ENCODE results near the gene ITGA11. TPM values are rescaled to one million over a fixed set of nuclear protein-coding genes. Genes with fewer than 3 reads are reported as not detected.

The ITGA11 gene
- total RNA-seq, 2 experiments from 2014 or later, result 1.7 to 3.6 TPM

- Mint-ChIP-seq H3K27ac (no peak overlapping the region), H3K27me3 (peaks cover 4% of the 10 kb centered on the region), H3K9me3 (no peaks in the 10 kb centered on the region), H3K4me1 (ENCODE audit: low read depth) (peaks cover 4% of the 10 kb centered on the region), H3K4me3 (no peak overlapping the region), H3K36me3 (ENCODE audit: low read depth) (no peaks in the 10 kb centered on the region)
- intact Hi-C loops (cut with micrococcal nuclease), result loop anchor here (5.0 kb wide), 1 partner anchor 118 kb away; no protein-coding TSS in a partner anchor
- no peak for DNase-seq
- no peak for ATAC-seq
- POLR2A ChIA-PET, result no interaction called here
- CTCF ChIA-PET, result interaction anchor here (1.0 kb wide), 1 partner anchor 63 kb away, joined by 3 read pairs; no protein-coding TSS in a partner anchor
- TF ChIP-seq CTCF (IDR thresholded peaks at IDR 0.05), result no peak
Measured at GRCh38 chr15:68369931-68370767, 61.8 kb downstream of the ITGA11 start.

GRCh38 chr15:68368731-68369435, 63.1 kb downstream of the ITGA11 start:
- Mint-ChIP-seq H3K9me3 (no peaks in the 10 kb centered on the region), H3K27ac (no peak overlapping the region), H3K4me3 (no peak overlapping the region), H3K36me3 (ENCODE audit: low read depth) (no peaks in the 10 kb centered on the region), H3K4me1 (ENCODE audit: low read depth) (peaks cover 9% of the 10 kb centered on the region), H3K27me3 (peaks cover 4% of the 10 kb centered on the region)
- ATAC-seq (no peak), DNase-seq (no peak)
- CTCF ChIA-PET, result interaction anchor here (0.8 to 1.5 kb wide), 2 partner anchors 62 to 116 kb away, joined by 3 to 8 read pairs; no protein-coding TSS in a partner anchor
- intact Hi-C loops (cut with micrococcal nuclease), result loop anchor here (5.0 kb wide), 1 partner anchor 117 kb away; no protein-coding TSS in a partner anchor
- TF ChIP-seq CTCF (IDR thresholded peaks at IDR 0.05), result no peak
- POLR2A ChIA-PET, result interaction anchor here (0.6 kb wide), 1 partner anchor 55 kb away, joined by 3 read pairs; no protein-coding TSS in a partner anchor

DNA sequence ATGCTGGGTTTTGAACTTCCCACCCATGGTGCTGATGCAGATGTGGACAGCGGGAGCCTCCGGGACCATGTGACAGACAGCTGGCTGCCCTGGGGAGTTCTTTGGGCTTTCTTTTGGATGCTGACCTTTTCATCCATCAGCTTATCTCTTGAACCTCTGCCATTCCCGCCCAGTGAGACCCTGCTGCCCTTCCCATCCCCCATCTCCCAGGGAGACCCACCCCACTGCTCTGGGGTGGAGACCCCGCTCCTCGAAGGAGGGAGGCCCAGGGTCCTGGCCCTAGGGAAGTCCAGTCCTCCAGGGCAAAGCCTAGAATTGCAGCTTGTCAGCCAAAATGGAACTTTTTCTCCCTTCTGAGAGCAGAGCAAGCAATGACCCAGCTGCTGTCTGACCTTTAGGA, 64.0 kb downstream of the ITGA11 start:
- H3K9me3 Mint-ChIP-seq, result no peaks in the 10 kb centered on the region
- H3K27me3 Mint-ChIP-seq, result peaks cover 4% of the 10 kb centered on the region
- H3K4me3 Mint-ChIP-seq, result no peak overlapping the region
- H3K27ac Mint-ChIP-seq, result no peak overlapping the region
- no peak for TF ChIP-seq CTCF (IDR thresholded peaks at IDR 0.05)
- peaks cover 9% of the 10 kb centered on the region for H3K4me1 Mint-ChIP-seq (ENCODE audit: low read depth)
- ATAC-seq, result no peak
- intact Hi-C loops (cut with micrococcal nuclease), result loop anchor here (5.0 kb wide), 1 partner anchor 116 kb away; no protein-coding TSS in a partner anchor
- CTCF ChIA-PET, result interaction anchor here (0.8 to 1.5 kb wide), 2 partner anchors 62 to 115 kb away, joined by 3 to 8 read pairs; no protein-coding TSS in a partner anchor
- POLR2A ChIA-PET, result interaction anchor here (0.6 kb wide), 1 partner anchor 54 kb away, joined by 3 read pairs; no protein-coding TSS in a partner anchor
- DNase-seq, result no peak
- no peaks in the 10 kb centered on the region for H3K36me3 Mint-ChIP-seq (ENCODE audit: low read depth)

GRCh38 chr15:68367226-68367625, 64.7 kb downstream of the ITGA11 start:
- no peak overlapping the region for H3K4me3 Mint-ChIP-seq
- POLR2A ChIA-PET, result no interaction called here
- CTCF ChIA-PET, result interaction anchor here (0.8 kb wide), 1 partner anchor 114 kb away, joined by 3 read pairs; no protein-coding TSS in a partner anchor

More at GRCh38 chr15:68367226-68367625, 64.7 kb downstream of the ITGA11 start:
- Mint-ChIP-seq H3K27me3 (peaks cover 4% of the 10 kb centered on the region), H3K27ac (peak overlapping the region; percentile 2), H3K9me3 (no peaks in the 10 kb centered on the region), H3K36me3 (ENCODE audit: low read depth) (no peaks in the 10 kb centered on the region), H3K4me1 (ENCODE audit: low read depth) (peaks cover 9% of the 10 kb centered on the region)
- no peak for TF ChIP-seq CTCF (IDR thresholded peaks at IDR 0.05)
- ATAC-seq (no peak), DNase-seq (no peak)
- intact Hi-C loops (cut with micrococcal nuclease), result loop anchor here (5.0 kb wide), 1 partner anchor 115 kb away; no protein-coding TSS in a partner anchor

Data from activated CD8-positive, alpha-beta T cell treated with anti-CD3 and anti-CD28 coated beads for 36 hours (primary cell).